ENCODE data around the gene ROBO3.

The ROBO3 gene

DNA sequence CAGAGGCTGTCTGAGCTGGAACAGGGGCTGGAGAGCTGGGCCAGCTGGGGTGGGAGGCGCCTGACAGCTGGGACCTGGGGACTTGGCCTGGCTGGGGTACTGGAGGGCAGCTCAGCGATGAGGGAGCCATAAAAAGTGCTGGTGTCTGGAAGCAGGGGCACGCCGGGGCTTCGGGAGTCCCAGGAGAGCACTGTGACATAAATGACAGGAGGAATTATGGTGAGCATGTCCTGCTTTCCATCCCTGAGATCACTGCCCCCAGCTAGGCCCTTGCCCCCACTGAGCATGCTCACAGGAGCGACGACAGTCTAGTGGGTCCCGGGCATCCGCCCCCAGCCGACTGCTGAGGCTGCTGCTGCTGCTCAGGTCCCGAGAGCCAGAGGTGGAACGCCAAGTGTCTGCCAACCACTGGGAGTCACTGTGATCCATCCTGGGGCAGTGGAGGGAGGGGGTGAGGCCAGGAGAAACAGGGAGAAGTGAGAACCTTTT, 26.2 kb downstream of the ROBO3 start (continued):
- TF ChIP-seq, protein P1, sequence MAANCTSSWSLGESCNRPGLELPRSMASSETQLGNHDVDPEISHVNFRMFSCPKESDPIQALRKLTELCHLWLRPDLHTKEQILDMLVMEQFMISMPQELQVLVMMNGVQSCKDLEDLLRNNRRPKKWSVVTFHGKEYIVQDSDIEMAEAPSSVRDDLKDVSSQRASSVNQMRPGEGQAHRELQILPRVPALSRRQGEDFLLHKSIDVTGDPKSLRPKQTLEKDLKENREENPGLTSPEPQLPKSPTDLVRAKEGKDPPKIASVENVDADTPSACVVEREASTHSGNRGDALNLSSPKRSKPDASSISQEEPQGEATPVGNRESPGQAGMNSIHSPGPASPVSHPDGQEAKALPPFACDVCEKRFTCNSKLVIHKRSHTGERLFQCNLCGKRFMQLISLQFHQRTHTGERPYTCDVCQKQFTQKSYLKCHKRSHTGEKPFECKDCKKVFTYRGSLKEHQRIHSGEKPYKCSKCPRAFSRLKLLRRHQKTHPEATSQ (tag by site-specific recombination; IDR thresholded peaks at IDR 0.05): no peak
- TF ChIP-seq SCRT2 (tag by site-specific recombination; IDR thresholded peaks at IDR 0.05) (no peak), ZNF837 (tag by site-specific recombination; IDR thresholded peaks at IDR 0.05) (no peak), REPIN1 (tag by site-specific recombination; IDR thresholded peaks at IDR 0.05; ENCODE audit: low read depth) (no peak), ZNF623 (tag by site-specific recombination; IDR thresholded peaks at IDR 0.05) (no peak), RBAK (tag by site-specific recombination; IDR thresholded peaks at IDR 0.05) (no peak), ZNF777 (tag by site-specific recombination; IDR thresholded peaks at IDR 0.05; ENCODE audit: borderline replicate concordance) (no peak), ZNF239 (tag by site-specific recombination; IDR thresholded peaks at IDR 0.05) (no peak), ZNF600 (tag by site-specific recombination; IDR thresholded peaks at IDR 0.05) (no peak)

DNA sequence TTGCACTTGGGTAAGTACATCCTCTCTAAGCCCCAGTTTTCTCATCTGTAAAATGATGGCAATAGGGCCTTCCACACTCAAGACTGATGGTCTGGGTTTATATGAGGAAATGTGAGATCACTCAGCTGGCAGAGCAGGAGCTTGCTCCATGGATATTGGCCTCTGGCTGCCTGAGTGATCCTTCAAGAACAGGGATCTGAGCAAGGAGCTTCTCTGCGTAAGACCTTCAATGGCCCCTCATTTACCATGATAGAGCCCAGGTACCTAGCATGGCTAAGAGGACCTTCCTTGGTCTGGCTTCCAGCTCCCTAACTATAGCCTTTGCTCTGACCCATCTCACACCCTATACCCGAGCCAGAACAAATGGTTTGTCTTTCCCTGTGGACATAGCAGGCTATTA, 26.9 kb downstream of the ROBO3 start:
- CTCF ChIA-PET: interaction anchor here (0.7 to 1.6 kb wide), 6 partner anchors 8 to 537 kb away, joined by 3 to 9 read pairs (median 3); no protein-coding TSS in a partner anchor
- no peak overlapping the region for H3K27ac ChIP-seq (ENCODE audit: extremely low read depth, low read depth, low read length)
- no peak for TF ChIP-seq ZNF610 (tag by site-specific recombination; IDR thresholded peaks at IDR 0.05; ENCODE audit: borderline replicate concordance)
- no peaks in the 10 kb centered on the region for H3K4me1 ChIP-seq (ENCODE audit: control insufficient read depth, insufficient read depth, low read length)
- H3K9me3 ChIP-seq (ENCODE audit: control insufficient read depth, insufficient read depth, low read depth, low read length): no peaks in the 10 kb centered on the region
- H3K36me3 ChIP-seq (ENCODE audit: control insufficient read depth in 2 of 2, insufficient read depth in 1 of 2, low read length in 2 of 2): no peaks in the 10 kb centered on the region
- POLR2A ChIA-PET: interaction anchor here (0.6 kb wide), 1 partner anchor 16 kb away, joined by 3 read pairs; no protein-coding TSS in a partner anchor
- no peak overlapping the region for H3K4me3 ChIP-seq (ENCODE audit: low read depth, low read length)

DNA sequence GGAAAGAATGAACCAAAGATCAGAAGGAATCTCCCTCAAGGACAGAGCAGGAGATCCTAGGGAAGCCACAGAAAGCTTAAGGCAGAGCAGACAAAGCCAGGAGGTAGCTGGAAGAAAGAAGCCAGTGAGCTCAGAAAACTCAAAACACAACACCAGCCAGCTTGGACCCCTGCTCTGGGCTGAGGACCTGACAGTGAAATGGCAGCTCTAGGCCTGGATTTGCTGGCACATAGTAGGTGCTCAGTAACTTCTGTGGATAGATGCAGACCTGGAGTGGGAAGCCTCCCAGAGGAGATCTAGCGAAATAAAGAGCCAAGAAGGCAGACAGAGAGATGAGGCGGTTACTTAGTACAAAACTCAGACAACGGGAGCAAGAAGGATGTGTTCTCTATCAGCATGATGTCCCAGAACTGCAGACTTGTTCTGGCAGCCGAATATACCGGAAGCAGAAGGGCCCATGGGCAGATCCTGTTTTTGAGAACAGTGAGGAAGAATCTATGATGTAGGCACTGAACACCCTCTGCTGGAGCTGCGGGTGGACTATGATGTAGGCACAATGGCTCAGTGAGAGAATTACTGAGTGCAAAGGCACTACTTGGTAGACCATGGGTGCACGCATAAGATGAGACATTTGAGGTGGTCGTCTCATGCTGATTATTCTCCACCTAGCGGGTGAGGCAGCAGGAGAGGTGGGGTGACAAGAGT, 27.7 kb downstream of the ROBO3 start:
- POLR2A ChIA-PET: no interaction called here
- TF ChIP-seq ZNF529 (tag by site-specific recombination; IDR thresholded peaks at IDR 0.05; ENCODE audit: insufficient replicate concordance) (no peak), ZNF426 (tag by site-specific recombination; IDR thresholded peaks at IDR 0.05) (no peak), MEIS1 (CRISPR knock-in tag; IDR thresholded peaks at IDR 0.05; ENCODE audit: borderline replicate concordance) (no peak), ZFHX2 (tag by site-specific recombination; conservative IDR thresholded peaks at IDR 0.05) (no peak), ZNF658 (tag by site-specific recombination; IDR thresholded peaks at IDR 0.05) (no peak), ZFP69B (tag by site-specific recombination; IDR thresholded peaks at IDR 0.05) (no peak), ZNF174 (tag by site-specific recombination; IDR thresholded peaks at IDR 0.05) (no peak), ZNF37A (tag by site-specific recombination; IDR thresholded peaks at IDR 0.05) (no peak), ZNF555 (tag by site-specific recombination; conservative IDR thresholded peaks at IDR 0.05) (no peak)
- TF ChIP-seq, protein P2, sequence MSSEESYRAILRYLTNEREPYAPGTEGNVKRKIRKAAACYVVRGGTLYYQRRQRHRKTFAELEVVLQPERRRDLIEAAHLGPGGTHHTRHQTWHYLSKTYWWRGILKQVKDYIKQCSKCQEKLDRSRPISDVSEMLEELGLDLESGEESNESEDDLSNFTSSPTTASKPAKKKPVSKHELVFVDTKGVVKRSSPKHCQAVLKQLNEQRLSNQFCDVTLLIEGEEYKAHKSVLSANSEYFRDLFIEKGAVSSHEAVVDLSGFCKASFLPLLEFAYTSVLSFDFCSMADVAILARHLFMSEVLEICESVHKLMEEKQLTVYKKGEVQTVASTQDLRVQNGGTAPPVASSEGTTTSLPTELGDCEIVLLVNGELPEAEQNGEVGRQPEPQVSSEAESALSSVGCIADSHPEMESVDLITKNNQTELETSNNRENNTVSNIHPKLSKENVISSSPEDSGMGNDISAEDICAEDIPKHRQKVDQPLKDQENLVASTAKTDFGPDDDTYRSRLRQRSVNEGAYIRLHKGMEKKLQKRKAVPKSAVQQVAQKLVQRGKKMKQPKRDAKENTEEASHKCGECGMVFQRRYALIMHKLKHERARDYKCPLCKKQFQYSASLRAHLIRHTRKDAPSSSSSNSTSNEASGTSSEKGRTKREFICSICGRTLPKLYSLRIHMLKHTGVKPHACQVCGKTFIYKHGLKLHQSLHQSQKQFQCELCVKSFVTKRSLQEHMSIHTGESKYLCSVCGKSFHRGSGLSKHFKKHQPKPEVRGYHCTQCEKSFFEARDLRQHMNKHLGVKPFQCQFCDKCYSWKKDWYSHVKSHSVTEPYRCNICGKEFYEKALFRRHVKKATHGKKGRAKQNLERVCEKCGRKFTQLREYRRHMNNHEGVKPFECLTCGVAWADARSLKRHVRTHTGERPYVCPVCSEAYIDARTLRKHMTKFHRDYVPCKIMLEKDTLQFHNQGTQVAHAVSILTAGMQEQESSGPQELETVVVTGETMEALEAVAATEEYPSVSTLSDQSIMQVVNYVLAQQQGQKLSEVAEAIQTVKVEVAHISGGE (tag by site-specific recombination; conservative IDR thresholded peaks at IDR 0.05; ENCODE audit: low read depth): no peak
- Histone ChIP-seq H3K4me1 (ENCODE audit: control insufficient read depth, insufficient read depth, low read length) (no peaks in the 10 kb centered on the region), H3K9me3 (ENCODE audit: control insufficient read depth, insufficient read depth, low read depth, low read length) (no peaks in the 10 kb centered on the region), H3K36me3 (ENCODE audit: control insufficient read depth in 2 of 2, insufficient read depth in 1 of 2, low read length in 2 of 2) (no peaks in the 10 kb centered on the region), H3K4me3 (ENCODE audit: low read depth, low read length) (no peak overlapping the region), H3K27ac (ENCODE audit: extremely low read depth, low read depth, low read length) (no peak overlapping the region)
- CTCF ChIA-PET: interaction anchor here (1.0 to 1.3 kb wide), 3 partner anchors 9 to 536 kb away, joined by 3 read pairs; no protein-coding TSS in a partner anchor
